Measurements from ENCODE around the gene GPR135. TPM values are rescaled to one million over a fixed set of nuclear protein-coding genes. Genes with fewer than 3 reads are reported as not detected.

GPR135 gene
- total RNA-seq, 4 donors from 2014 or later = 1.5 to 7.4 (median 5.2) TPM; not detected in 1

- in situ Hi-C loops (cut with MboI; ENCODE audit: low pct_ligation_motif_present in 1 of 4, low pct_unique_long_range_greater_than_20kb in 1 of 4, low sequenced_read_pairs in 3 of 4) (no loop called here), intact Hi-C loops (cut with DNase I; ENCODE audit: low total_unique reads) (no loop called here)
- no peak for DNase-seq
- Histone ChIP-seq H3K9me3 (no peaks in the 10 kb centered on the region), H3K4me3 (peak overlapping the region; percentile 69 to 85 (median 81)), H3K36me3 (peaks cover 0 to 18% (median 3%) of the 10 kb centered on the region in 4 donors), H3K27ac (peak overlapping the region; percentile 93 to 98 (median 96)), H3K4me1 (peaks cover 24 to 80% (median 39%) of the 10 kb centered on the region in 4 donors), H3K27me3 (no peaks in the 10 kb centered on the region)
- WGBS, 2 donors (ENCODE audit: low coverage in 1 of 2) = 0% methylated on average over 6 to 32 of the region's 32 CpGs
- TF ChIP-seq POLR2AphosphoS5 (IDR thresholded peaks at IDR 0.05) = no peak
- TF ChIP-seq EP300 (IDR thresholded peaks at IDR 0.05; ENCODE audit: low read depth) = no peak
- no peak for TF ChIP-seq CTCF (IDR thresholded peaks at IDR 0.05)
- TF ChIP-seq POLR2A (IDR thresholded peaks at IDR 0.05) = no peak
Measured at GRCh38 chr14:59484639-59485175, 19.5 kb upstream of the GPR135 start.

GRCh38 chr14:59483819-59484638 is 18.8 kb upstream of the GPR135 start, which contains the start of the genes JKAMP and L3HYPDH:
Gene JKAMP (plus strand): TSS chr14:59484517. CDS start chr14:59484590, 73 bp downstream.
Gene L3HYPDH (minus strand): TSS chr14:59484408. CDS start chr14:59484316, 92 bp downstream.
- Histone ChIP-seq H3K4me1 (peaks cover 24 to 76% (median 39%) of the 10 kb centered on the region in 4 donors), H3K36me3 (peaks cover 0 to 11% (median 3%) of the 10 kb centered on the region in 4 donors), H3K27ac (peak within 1 kb of the TSS; percentile 93 to 98 (median 96)), H3K27me3 (no peaks in the 10 kb centered on the region), H3K4me3 (peak within 1 kb of the TSS; percentile 69 to 85 (median 81)), H3K9me3 (no peaks in the 10 kb centered on the region)
- in situ Hi-C loops (cut with MboI; ENCODE audit: low pct_ligation_motif_present in 1 of 4, low pct_unique_long_range_greater_than_20kb in 1 of 4, low sequenced_read_pairs in 3 of 4) (no loop called here), intact Hi-C loops (cut with DNase I; ENCODE audit: low total_unique reads) (no loop called here)
- DNase-seq = peak; percentile 98
- peak; percentile 83 for TF ChIP-seq POLR2A (IDR thresholded peaks at IDR 0.05)
- TF ChIP-seq CTCF (IDR thresholded peaks at IDR 0.05) = peak; percentile 57 to 79 (median 58)
- TF ChIP-seq POLR2AphosphoS5 (IDR thresholded peaks at IDR 0.05) = peak; percentile 84 to 93 (median 85)
- TF ChIP-seq EP300 (IDR thresholded peaks at IDR 0.05; ENCODE audit: low read depth) = no peak
- 1% methylated on average over 61 of the region's 92 CpGs; no CpG with 5 or more reads in 1 of the 2 donors for WGBS, 2 donors (ENCODE audit: low coverage in 1 of 2)

- Histone ChIP-seq H3K27me3 (no peaks in the 10 kb centered on the region), H3K36me3 (peaks cover 0 to 6% (median 3%) of the 10 kb centered on the region in 4 donors), H3K27ac (peak overlapping the region; percentile 93 to 98 (median 96)), H3K4me1 (peaks cover 24 to 70% (median 39%) of the 10 kb centered on the region in 4 donors), H3K9me3 (no peaks in the 10 kb centered on the region), H3K4me3 (peak overlapping the region; percentile 69 to 85 (median 81))
- intact Hi-C loops (cut with DNase I; ENCODE audit: low total_unique reads) (no loop called here), in situ Hi-C loops (cut with MboI; ENCODE audit: low pct_ligation_motif_present in 1 of 4, low pct_unique_long_range_greater_than_20kb in 1 of 4, low sequenced_read_pairs in 3 of 4) (no loop called here)
- no peak for TF ChIP-seq POLR2A (IDR thresholded peaks at IDR 0.05)
- no peak for TF ChIP-seq EP300 (IDR thresholded peaks at IDR 0.05; ENCODE audit: low read depth)
- no peak for TF ChIP-seq POLR2AphosphoS5 (IDR thresholded peaks at IDR 0.05)
- no peak for TF ChIP-seq CTCF (IDR thresholded peaks at IDR 0.05)
- 0 to 3% methylated on average over 1 to 16 of the region's 16 CpGs for WGBS, 2 donors (ENCODE audit: low coverage in 1 of 2)
- no peak for DNase-seq
Measured at GRCh38 chr14:59483363-59483762, 18.2 kb upstream of the GPR135 start.
